Activated CD8-positive, alpha-beta memory T cell treated with anti-CD3 and anti-CD28 coated beads, Interleukin-2, amount 50 U/mL, for 1 hour (primary cell): Measurements from ENCODE around the gene ZNF687.

Experiments used
- DNase-seq: peaks from one replicate; pipeline ENCODE4 v3.0.0-alpha.2; 2020; ENCODE audit errors: extremely low read depth

ZNF687 gene

DNA sequence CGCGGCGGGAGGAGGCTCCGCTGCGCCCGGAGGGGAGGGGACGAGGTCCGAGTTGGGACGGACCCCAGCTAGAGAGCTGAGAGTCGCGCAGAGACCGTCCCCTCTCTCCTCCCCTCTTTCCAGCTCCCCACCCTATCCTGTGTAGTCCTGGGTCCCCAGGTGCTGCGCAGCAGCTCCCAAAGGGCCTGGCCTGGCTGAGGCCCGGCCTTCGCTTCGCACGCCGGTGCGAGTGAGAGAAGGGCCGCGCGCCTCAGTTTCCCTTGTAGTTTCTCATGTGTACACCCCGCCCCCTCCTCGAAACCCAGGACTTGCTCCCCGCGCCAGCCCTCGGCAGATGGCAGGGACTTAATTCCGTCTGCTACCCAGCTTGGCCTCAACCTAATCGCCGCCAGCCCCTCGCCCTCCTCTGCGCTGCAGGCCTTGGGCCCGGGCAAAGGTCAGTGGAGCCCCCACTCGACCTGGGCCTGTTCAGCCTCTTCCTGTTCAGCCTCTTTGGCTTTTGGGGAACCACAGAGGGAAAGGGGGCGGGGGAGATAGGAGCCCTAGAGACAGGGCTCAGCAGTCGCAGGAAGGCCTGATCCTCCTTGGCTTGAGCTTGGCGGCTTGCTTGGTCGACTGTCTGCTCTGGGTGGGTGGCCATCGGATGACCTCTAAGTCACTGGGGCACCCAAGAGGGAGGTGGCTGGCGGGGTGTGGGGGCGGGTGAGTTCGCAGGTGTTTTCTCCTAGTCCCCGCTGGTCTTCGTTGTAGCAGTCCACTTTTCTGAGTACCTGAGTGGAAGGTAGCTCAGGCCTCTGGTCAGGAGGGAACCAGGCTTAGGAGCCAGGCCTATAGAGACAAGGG, 1.0 kb downstream of the ZNF687 start:
- no peak for DNase-seq

DNA sequence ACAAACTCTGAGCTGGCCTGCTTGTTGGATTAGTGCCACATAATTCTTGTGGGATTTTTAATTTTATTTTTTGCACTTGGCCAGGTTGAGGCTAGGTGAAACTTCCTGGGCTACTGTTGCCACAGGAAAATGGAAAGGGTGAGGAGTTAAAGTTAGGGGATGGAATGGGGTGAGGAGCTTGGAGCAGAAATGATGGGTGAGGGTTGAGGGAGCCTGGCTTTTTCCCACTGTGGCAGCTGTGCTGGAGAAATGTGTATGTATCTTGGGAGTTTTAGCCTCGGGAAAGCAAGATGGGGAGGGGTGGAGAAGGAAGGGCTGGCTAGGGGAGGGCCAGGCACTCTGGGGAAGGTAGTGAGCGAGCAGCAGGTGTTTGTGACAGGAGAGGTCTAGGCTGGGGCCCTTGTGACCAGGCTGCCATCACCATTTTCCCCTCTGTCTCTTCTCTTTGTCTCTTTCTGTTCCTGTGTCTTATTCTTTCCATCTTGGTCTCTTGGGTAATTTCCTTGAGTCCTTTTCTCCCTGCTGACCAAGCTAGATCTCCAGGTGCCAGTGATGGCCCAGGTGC, 2.0 kb downstream of the ZNF687 start:
- DNase-seq: no peak

DNA sequence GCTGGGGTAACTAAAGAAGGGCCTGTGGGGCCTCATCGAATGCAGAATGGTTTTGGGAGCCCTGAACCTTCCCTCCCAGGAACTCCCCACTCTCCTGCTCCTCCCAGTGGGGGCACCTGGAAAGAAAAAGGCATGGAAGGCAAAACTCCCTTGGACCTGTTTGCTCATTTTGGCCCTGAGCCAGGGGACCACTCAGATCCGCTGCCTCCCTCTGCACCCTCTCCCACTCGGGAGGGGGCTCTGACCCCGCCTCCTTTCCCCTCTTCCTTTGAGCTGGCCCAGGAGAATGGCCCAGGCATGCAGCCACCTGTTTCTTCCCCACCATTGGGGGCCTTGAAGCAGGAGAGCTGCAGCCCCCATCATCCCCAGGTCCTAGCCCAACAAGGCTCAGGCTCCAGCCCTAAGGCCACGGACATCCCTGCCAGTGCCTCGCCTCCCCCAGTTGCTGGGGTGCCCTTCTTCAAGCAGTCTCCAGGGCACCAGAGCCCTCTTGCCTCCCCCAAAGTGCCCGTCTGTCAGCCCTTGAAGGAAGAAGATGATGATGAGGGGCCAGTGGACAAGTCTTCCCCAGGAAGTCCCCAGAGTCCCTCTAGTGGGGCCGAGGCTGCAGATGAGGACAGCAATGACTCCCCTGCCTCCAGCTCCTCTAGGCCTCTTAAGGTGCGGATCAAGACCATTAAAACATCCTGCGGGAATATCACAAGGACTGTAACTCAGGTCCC, 4.7 kb downstream of the ZNF687 start:
- no peak for DNase-seq

DNA sequence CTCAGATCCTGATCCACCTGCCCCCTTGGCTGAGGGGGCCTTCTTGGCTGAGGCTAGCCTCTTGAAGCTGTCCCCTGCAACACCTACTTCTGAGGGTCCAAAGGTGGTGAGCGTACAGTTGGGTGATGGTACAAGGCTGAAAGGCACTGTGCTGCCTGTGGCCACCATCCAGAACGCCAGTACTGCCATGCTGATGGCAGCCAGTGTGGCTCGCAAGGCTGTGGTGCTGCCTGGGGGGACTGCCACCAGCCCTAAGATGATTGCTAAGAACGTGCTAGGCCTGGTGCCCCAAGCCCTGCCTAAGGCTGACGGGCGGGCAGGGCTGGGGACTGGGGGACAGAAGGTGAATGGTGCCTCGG, 5.2 kb downstream of the ZNF687 start:
- no peak for DNase-seq

DNA sequence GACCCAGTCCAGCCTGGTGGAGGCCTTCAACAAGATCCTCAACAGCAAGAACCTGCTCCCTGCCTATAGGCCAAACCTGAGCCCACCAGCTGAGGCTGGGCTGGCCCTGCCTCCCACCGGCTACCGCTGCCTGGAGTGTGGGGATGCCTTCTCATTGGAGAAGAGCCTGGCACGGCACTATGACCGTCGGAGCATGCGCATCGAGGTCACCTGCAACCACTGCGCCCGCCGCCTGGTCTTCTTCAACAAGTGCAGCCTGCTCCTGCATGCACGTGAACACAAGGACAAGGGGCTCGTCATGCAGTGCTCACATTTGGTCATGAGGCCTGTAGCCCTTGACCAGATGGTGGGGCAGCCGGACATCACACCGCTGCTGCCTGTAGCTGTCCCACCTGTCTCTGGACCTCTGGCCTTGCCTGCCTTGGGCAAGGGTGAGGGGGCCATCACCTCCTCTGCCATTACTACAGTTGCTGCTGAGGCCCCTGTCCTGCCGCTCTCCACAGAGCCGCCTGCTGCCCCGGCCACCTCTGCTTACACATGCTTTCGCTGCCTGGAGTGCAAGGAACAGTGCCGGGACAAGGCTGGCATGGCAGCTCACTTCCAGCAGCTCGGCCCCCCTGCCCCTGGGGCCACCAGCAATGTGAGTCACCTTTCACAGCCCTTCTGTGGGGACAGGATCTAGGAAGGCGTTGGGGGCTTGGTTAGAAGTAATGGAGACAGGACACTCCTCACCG, 5.8 kb downstream of the ZNF687 start:
- DNase-seq: no peak

DNA sequence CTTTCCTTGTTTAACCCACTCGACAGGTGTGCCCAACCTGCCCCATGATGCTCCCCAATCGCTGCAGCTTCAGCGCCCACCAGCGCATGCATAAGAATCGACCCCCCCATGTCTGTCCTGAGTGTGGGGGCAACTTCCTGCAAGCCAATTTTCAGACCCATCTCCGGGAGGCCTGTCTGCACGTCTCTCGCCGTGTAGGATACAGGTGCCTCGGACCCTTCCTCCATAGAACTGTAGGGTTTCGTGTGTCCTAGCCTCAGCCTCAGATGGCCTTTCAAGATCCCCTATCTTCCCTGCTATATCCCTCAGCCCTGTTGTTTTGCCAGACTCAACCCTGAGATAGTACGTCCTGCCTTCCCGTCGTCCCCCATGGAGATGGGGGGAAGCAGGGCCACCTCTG, 6.4 kb downstream of the ZNF687 start:
- DNase-seq: no peak

DNA sequence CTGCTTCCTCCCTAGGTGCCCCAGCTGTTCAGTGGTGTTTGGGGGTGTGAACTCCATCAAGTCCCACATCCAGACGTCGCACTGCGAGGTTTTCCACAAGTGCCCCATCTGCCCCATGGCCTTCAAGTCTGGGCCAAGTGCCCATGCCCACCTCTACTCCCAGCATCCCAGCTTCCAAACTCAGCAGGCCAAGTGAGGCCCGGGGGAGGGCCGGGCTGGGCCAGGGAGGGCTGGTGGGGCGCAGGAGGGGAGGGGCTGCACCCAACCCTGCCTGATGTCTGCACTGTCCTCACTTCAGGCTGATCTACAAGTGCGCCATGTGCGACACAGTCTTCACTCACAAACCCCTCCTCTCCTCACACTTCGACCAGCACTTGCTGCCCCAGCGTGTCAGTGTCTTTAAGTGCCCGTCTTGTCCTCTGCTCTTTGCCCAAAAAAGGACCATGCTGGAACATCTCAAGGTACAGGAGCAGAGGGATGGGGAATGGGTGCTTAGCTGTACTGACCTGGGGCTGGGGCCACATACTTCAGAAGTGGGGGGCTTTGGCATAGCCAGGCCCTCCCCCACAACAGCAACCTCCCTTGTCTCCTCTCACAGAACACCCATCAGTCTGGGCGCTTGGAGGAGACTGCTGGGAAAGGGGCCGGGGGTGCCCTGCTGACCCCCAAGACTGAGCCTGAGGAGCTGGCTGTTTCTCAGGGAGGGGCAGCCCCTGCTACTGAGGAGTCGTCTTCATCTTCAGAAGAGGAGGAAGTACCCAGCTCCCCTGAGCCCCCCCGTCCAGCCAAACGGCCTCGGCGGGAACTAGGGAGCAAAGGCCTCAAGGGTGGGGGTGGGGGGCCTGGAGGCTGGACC, 7.2 kb downstream of the ZNF687 start:
- no peak for DNase-seq

DNA sequence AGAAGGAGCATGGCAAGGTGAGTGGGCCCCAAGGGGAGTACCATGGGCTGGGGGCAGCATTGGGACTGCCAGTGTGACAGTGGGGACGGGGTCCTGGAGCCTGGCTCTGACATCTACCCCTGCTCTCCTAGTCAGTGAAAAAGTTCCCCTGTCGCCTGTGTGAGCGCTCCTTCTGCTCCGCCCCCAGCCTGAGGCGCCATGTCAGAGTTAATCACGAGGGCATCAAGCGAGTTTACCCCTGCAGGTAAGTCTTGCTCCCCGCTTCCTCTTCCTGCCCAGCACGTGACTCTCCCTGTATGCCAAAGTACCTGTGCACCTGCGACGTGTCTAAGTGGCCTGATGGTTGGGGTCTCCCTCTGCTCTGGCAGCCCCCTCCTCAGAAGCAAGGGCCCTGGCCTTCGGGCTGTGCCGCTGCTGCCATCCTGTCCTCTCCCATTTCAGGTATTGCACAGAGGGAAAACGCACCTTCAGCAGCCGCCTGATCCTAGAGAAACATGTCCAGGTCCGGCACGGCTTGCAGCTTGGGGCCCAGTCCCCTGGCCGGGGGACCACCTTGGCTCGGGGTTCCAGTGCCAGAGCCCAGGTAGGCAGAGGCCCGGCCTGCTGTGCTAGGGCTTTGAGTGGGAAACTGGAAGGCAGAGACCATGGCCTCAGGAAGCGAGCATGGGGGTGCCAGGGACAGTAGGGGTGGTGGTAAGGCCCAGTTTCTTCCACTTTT, 8.1 kb downstream of the ZNF687 start:
- no peak for DNase-seq

DNA sequence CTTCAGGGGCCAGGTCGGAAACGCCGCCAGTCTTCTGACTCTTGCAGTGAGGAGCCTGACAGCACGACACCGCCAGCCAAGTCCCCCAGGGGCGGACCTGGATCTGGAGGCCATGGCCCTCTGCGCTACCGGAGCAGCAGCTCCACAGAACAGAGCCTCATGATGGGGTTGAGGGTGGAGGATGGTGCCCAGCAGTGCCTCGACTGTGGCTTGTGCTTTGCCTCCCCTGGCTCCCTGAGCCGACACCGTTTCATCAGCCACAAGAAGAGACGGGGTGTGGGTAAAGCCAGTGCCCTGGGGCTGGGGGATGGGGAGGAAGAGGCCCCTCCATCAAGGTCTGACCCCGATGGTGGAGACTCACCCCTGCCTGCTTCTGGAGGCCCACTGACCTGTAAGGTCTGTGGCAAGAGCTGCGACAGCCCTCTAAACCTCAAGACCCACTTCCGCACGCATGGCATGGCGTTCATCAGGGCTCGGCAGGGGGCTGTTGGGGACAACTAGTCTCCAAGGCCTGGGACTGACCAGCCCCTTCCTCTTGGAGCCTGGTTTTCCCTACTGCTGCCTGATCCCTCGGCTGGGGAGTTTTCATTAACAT, 8.7 kb downstream of the ZNF687 start:
- DNase-seq: no peak

DNA sequence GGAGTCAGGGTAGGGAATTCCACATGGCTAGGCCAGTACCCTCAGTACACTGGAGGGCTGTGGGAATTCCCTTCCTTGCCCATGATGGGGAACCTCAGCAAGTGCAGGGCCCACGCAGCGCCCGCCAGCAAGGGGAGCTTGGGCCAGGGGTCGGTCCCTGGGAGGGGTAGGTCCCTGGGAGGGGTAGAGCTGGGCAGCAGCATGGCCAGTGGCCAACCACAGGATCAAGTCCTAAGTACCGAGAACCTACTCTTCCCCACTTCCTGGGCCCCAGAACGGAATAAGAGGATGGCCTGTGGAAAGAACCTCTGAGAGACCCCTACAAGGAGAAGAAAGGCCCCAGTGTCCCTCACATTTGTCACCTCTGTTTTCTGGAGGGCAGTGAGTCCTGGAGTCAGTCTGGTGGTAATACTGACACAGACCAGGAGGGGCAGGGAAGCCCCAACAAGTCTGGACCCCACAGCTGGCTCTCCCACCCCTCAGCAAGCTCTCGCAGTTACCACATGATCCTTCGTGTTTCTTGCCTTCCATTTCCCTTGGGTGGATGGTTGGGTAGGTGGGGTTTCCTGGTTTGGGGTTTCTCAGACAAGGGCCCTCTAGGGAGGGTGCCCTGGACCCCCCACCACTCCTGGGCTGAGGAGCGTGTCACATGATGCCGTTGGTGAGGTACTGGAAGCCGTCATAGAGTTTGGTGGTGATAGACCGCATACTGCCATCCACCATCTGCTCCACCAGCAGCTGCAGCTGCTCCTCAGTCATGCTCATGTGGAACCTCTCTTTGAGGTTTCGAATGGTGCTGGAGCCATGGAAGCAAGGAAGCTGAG, 10.3 kb downstream of the ZNF687 start:
- DNase-seq: no peak

DNA sequence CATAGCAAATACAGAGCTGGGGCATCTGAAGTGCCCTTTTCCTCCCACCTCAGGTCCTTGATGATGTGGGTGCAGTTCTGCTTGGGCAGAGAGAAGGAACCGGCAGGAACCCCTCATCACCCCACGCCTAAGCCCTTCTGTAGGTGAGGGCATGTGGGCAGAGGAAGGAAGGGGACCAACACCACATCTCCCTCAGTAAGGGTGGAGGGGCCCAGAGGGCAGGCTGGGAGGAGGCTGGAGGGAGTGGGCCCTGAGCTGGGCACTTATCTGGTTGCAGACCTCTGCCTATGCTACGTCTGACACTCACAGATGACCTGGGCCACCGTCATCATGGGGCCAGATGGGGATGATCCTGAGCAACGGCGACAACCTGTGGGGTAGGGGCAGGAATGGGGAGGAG, 11.0 kb downstream of the ZNF687 start:
- no peak for DNase-seq

DNA sequence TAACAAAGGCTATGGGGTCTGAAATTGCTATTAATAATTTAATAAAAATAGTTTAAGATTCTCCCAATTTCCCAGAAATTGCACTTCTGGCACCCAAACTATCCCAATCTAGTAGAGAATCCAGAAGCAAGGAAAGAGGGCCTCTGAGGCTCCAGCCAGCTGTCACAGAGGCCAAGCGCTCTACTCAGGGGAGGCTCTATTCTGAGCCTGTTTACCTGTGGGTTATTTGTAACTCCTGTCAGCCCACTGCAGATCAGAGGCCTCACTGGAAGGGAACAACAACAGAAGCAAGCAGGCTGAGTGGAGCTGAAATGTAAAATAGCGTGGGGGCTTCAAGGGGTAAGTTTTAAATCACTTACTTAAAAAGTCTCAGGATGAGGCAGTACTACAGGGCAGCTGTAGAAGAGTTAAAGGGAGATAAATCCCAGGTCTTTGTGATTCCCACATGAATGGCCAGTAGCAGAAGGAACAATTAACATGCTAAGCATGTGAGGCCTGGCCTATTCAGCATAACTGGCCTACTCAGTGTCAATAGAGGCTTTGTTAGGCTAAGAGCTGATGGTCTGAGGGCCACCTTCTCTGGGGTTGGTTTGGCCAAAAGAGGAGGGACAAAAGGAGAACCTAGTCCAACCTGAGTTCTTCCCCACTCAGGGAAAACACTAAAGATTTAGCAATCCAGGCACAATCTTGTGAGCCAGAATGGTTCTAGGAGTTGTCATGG, 12.8 kb downstream of the ZNF687 start:
- no peak for DNase-seq

DNA sequence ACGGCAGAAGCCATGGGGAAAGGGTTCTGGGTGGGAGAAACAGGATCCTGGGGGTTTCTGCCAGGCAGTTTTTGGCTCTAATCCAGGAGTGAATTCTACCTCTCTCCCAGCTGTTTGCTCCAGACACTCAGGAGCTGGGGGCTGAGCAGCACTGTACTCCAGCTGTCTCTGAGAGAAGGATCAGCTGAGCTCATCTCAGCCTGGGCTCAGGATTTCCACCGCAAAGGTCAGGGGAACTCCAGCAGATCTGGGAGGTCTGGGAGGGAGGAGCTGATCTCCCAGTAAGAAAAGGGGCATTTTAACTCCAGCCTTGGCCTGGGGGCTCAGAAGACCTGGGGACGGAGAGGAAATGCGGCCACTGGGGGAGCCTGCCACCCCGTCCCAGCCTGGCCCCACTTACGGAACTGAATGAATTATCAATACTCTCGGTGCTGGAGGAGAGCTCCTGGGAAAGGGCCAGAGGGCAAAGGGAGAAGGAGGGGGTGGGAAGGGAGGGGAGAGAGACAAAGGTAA, 27.8 kb downstream of the ZNF687 start:
- DNase-seq: no peak

DNA sequence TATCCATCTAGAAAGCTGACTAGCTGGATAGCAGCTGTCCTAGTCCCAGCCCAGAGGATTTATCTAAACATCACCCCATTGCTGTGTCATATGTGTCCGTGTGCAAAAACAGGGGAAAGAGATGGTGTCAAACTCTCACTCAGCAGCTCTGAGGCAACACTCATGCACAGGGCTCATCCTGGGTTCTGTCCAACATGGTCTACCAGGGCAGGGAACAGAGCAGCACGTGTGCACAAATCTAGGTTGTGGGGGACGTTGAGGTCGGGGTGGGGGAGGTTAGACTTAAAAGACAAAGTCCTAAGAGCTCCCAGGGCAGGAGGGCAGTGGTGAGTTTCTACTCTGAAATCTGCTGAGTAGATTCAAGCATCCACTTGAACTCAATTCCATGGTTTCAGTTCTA, 28.9 kb downstream of the ZNF687 start:
- DNase-seq: no peak

DNA sequence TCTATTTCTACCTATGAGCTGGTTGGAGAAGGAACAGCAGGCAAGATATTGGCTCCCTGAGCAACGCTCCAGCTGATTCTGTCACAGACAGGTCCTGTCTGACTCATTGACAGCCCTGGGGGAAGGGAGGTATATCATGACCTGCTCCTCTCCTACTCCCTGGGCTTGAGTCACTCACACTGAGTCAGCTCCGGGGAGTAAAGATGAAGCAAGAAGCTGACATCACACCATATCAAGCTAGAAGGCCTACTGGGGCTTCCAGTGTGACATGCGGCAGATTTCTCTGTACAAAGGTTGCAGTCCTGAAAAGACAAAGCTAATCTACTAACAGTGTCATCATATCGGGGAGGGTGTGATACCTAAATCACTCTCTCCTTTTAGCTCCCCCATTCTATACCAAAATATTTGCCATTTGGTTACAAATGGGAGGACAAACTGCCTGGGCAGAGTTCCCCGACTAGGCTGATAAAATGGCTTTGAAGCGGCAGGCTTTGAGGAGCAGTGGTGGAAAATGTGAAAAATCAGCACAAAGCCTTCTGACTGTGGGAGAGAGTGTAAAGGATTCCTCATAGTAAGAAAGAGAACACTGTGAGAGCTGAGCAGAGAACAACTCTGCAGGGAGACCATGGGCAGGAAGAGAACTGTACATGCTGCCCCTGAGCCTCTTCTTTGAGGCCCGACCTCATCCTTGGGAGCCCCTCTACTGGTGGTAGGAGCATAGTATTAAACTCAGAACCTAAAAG, 29.7 kb downstream of the ZNF687 start:
- DNase-seq: no peak

DNA sequence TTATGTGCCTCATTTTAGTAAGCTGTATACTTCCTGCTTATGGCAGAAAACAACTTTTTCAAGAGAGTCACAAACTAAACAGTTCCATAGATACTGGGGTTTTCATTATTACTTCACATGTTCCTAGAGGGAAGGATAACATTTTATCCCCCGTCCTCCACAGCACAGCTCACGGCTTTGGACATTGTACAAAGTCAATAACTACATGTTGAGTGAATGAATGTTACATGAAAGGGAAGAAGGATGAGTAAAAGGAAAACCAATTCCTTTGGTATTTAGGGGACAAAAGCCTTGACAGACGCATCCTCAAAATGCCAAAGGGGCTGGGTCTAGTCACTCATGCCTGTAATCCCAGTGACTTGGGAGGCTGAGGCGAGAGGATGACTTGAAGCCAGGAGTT, 30.3 kb downstream of the ZNF687 start:
- no peak for DNase-seq

DNA sequence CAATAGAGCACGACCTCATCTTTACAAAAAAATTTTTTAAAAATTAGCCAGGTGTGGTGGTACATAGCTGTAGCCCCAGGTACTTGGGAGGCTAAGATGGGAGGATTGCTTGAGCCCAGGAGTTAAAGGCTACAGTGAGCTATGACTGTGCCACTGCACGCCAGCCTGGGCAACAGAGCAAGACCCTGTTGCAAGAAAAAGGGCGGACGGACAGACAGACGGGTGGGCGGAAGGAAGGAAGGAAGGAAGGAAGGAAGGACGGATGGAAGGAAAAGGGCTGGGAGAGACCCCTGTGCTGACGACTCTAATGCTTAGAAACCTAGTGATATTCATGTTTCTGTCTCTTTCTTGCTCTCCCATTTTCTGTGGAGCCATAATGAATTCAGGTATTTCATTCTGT, 30.7 kb downstream of the ZNF687 start:
- no peak for DNase-seq

DNA sequence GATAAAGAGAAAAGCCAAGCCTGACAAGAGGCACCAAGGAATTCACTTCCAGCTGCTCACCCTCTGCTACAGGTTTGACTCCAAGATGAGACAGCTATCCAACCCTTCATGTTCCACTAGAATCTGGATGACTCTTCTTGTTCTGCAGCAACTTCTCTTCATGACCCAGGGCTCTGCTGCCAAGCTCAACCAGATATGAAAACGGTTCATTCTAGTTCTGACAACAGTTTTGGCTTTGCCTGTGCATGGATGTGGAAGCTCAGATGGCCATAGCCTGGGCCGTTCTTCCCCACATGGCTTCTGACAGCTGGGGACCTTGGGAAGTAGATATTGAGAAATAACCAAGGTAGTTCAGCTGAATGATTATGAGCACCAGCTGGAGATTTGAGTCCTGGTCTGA, 31.4 kb downstream of the ZNF687 start:
- no peak for DNase-seq
